ENCODE results near the gene MRPL38.

DNA sequence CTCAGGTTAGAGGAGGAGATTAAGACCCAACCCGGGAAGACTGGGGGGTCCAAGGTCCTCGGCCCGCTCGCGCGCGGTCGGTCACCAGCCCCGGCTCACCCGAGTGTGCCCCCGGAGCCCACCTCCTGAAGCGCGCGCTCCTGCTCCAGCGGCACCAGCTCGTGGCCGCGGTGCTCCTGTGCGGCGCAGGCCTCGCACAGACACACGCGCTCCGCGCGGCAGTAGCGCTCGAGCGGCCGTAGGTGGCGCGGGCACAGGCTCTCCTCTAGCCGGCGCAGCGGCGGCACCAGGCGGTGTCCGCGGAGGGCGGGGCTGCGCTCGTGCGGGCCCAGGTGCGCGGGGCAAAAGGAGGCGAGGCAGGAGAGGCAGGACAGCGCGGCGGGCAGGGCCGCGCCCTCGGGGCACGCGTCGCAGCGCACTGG, 26.9 kb downstream of the MRPL38 start:
- TF ChIP-seq, protein P1, sequence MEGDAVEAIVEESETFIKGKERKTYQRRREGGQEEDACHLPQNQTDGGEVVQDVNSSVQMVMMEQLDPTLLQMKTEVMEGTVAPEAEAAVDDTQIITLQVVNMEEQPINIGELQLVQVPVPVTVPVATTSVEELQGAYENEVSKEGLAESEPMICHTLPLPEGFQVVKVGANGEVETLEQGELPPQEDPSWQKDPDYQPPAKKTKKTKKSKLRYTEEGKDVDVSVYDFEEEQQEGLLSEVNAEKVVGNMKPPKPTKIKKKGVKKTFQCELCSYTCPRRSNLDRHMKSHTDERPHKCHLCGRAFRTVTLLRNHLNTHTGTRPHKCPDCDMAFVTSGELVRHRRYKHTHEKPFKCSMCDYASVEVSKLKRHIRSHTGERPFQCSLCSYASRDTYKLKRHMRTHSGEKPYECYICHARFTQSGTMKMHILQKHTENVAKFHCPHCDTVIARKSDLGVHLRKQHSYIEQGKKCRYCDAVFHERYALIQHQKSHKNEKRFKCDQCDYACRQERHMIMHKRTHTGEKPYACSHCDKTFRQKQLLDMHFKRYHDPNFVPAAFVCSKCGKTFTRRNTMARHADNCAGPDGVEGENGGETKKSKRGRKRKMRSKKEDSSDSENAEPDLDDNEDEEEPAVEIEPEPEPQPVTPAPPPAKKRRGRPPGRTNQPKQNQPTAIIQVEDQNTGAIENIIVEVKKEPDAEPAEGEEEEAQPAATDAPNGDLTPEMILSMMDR (conservative IDR thresholded peaks at IDR 0.05): peak; percentile 84
- TF ChIP-seq ZFX (IDR thresholded peaks at IDR 0.05): peak; percentile 75; the same call in 1 of the 2 replicates
